Effector memory CD8-positive, alpha-beta T cell (primary cell): ENCODE data around the gene SLC24A3.

ENCODE experiments used
- ATAC-seq: fragments of 150-1000 bp; cut with Tn5 transposase; replicated peaks from 2 replicates; pipeline ENCODE4 v1.10.0; 2021; ENCODE audit warnings: mild to moderate bottlenecking, moderate library complexity
- DNase-seq, 3 experiments: peaks; one replicate each; pipeline ENCODE4 v3.0.0; 2021
- H3K27ac Mint-ChIP-seq, 2 donors: one replicate each; pipeline ENCODE4 v1.8.0; 2022; ENCODE audit warnings: mild to moderate bottlenecking in 2 of 2, mixed read lengths in 2 of 2, moderate library complexity in 2 of 2
- H3K27me3 Mint-ChIP-seq, 2 donors: one replicate each; pipeline ENCODE4 v1.8.0; 2022; ENCODE audit warnings: mixed read lengths in 2 of 2
- H3K36me3 Mint-ChIP-seq: one replicate; pipeline ENCODE4 v1.8.0; 2022; ENCODE audit warnings: mild to moderate bottlenecking, moderate library complexity, mixed read lengths; ENCODE audit not compliant: insufficient read depth
- H3K4me1 Mint-ChIP-seq, 2 donors: one replicate each; pipeline ENCODE4 v1.8.0; 2022; ENCODE audit warnings: low read depth in 2 of 2, mixed read lengths in 2 of 2
- H3K4me3 Mint-ChIP-seq, 2 donors: one replicate each; pipeline ENCODE4 v1.8.0; 2022; ENCODE audit warnings: mild to moderate bottlenecking in 2 of 2, mixed read lengths in 2 of 2, moderate library complexity in 2 of 2
- H3K9me3 Mint-ChIP-seq, 2 donors: one replicate each; pipeline ENCODE4 v1.8.0; 2022; ENCODE audit warnings: mixed read lengths in 2 of 2

Gene SLC24A3

DNA sequence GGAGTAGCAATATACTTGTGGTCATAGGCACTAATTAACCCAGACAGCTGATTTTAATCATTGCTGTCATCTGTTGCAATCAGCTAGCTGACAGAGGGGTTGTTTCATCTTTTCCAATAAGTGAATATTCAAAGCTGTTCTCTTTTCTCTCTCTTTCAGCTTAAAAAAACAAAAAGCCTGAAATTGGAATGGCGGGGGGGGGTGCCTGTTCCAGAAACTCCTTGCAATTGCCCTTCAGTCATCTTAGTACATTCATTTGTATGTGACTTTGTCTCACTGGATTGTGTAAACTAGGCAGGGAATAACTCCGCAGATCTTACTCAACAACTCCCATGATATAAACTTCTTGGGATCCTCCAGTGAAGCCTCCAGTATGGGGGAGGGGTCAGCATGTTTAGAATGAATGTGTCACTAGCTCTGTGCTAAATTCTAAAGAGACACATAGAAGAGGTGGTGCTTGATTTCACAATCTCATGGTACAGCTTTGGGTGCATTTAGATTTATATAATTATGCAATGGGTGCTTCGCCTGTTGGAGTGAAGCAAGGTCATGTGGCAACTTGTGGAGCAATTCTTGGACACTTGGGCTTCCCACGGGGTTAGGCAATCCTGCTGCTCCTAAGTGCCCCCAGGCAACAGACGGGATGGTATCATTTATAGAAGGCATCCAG is 40.1 kb downstream of the SLC24A3 start:
- DNase-seq (no peak), ATAC-seq (no peak)
- H3K36me3 Mint-ChIP-seq = peaks cover 3% of the 10 kb centered on the region
- H3K9me3 Mint-ChIP-seq = no peaks in the 10 kb centered on the region
- H3K4me1 Mint-ChIP-seq = peaks cover 0 to 1% of the 10 kb centered on the region in 2 donors
- H3K27ac Mint-ChIP-seq = no peak overlapping the region
- H3K4me3 Mint-ChIP-seq = no peak overlapping the region
- H3K27me3 Mint-ChIP-seq = peaks cover 0 to 12% of the 10 kb centered on the region in 2 donors

GRCh38 chr20:19253316-19253715 is 40.9 kb downstream of the SLC24A3 start:
- no peak for DNase-seq
- peaks cover 0 to 1% of the 10 kb centered on the region in 2 donors for H3K4me1 Mint-ChIP-seq
- H3K36me3 Mint-ChIP-seq = peaks cover 3% of the 10 kb centered on the region
- peaks cover 0 to 12% of the 10 kb centered on the region in 2 donors for H3K27me3 Mint-ChIP-seq
- ATAC-seq = no peak
- H3K4me3 Mint-ChIP-seq = no peak overlapping the region
- H3K9me3 Mint-ChIP-seq = no peaks in the 10 kb centered on the region
- no peak overlapping the region for H3K27ac Mint-ChIP-seq

DNA sequence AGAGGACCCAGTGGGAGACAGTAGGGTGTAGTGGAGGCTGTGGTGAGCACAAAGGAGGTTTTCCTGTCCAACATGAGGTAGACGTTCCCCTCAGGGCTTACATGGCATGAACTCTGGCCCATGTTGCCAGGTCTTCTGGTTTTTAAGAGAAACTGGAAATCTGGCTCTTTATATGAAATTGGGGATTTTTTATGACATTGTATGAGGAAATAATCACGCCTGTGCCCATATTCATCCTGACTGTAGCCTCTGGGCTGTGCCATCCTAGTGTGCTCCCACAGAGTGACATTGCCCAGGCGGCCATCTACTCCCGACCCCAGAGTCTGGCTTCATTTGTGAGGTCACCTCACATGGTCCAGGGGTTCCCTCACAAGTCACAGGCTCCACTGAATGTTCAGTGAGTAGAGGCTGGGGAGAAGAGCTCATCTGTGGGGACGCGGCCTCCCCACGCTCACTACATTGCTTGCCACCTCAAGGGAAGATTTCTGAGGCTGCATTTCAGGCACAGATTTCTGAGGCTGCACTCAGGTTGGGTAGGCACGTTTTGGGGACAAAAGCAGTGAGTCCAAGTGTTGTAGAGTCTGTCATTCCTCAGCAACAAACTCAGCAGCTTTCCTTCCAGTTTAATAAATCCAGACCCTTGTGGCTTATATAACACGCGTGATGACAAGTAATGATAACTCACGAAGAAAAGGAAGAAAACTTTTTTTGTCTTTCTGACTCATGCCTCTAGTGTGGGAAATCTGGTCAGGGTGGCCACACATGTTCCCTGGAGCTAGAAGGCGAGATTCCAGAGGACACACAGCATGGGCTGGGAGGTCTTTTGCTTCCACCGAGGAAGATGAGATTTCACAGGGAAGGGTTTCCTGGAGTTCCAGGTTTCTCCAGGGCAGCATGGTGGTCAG is 41.7 kb downstream of the SLC24A3 start:
- DNase-seq (no peak), ATAC-seq (no peak)
- peaks cover 0 to 1% of the 10 kb centered on the region in 2 donors for H3K4me1 Mint-ChIP-seq
- H3K36me3 Mint-ChIP-seq = peaks cover 3% of the 10 kb centered on the region
- no peaks in the 10 kb centered on the region for H3K9me3 Mint-ChIP-seq
- peaks cover 0 to 12% of the 10 kb centered on the region in 2 donors for H3K27me3 Mint-ChIP-seq
- H3K27ac Mint-ChIP-seq = no peak overlapping the region
- no peak overlapping the region for H3K4me3 Mint-ChIP-seq

DNA sequence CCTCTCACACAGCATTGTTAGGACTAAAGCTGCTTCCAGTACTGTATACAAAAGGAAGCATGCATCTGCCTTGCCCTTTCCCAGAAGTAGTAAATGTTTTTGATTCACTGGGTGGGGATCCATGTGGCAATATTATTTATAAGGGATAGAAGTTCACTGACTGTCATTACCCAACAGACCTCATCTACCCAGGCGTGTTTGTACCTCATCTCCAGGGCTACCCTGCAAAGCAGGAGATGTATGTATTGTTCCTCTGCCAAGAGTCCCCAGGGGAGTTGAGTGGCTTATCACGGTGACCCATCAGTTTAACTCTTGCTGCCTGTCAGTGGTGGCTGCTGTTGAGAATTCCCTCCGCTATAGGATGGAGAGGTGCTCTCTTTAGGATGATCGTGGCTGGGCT is 42.5 kb downstream of the SLC24A3 start:
- no peak overlapping the region for H3K27ac Mint-ChIP-seq
- no peaks in the 10 kb centered on the region for H3K9me3 Mint-ChIP-seq
- ATAC-seq = no peak
- H3K4me3 Mint-ChIP-seq = no peak overlapping the region
- peaks cover 0 to 1% of the 10 kb centered on the region in 2 donors for H3K4me1 Mint-ChIP-seq
- DNase-seq = no peak
- peaks cover 3% of the 10 kb centered on the region for H3K36me3 Mint-ChIP-seq
- H3K27me3 Mint-ChIP-seq = peaks cover 0 to 12% of the 10 kb centered on the region in 2 donors

DNA sequence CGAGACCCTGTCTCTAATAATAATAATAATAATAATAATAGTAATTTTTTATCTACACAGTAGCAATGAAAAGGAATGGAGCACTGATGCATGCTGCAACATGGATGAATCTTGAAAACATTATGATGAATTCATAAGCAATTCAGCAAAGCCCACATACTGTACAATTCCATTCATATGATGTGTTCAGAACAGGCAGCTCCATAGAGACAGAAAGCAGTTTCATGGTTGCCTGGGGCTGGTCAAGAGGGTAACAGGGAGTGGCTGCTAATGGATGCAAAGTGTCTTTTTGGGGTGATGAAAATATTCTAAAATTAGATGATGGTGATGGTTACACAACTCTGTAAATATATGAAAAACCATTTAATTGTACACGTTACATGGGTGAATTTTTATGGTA is 43.6 kb downstream of the SLC24A3 start:
- H3K4me1 Mint-ChIP-seq = peaks cover 0 to 1% of the 10 kb centered on the region in 2 donors
- H3K27me3 Mint-ChIP-seq = peaks cover 0 to 12% of the 10 kb centered on the region in 2 donors
- H3K36me3 Mint-ChIP-seq = peaks cover 3% of the 10 kb centered on the region
- ATAC-seq = no peak
- DNase-seq = no peak
- H3K4me3 Mint-ChIP-seq = no peak overlapping the region
- H3K9me3 Mint-ChIP-seq = no peaks in the 10 kb centered on the region
- no peak overlapping the region for H3K27ac Mint-ChIP-seq

GRCh38 chr20:19256906-19257595 is 44.6 kb downstream of the SLC24A3 start:
- no peak overlapping the region for H3K4me3 Mint-ChIP-seq
- no peaks in the 10 kb centered on the region for H3K9me3 Mint-ChIP-seq
- no peak overlapping the region for H3K27ac Mint-ChIP-seq
- H3K4me1 Mint-ChIP-seq = peaks cover 0 to 1% of the 10 kb centered on the region in 2 donors
- DNase-seq (no peak), ATAC-seq (no peak)
- peaks cover 3% of the 10 kb centered on the region for H3K36me3 Mint-ChIP-seq
- peaks cover 0 to 12% of the 10 kb centered on the region in 2 donors for H3K27me3 Mint-ChIP-seq

DNA sequence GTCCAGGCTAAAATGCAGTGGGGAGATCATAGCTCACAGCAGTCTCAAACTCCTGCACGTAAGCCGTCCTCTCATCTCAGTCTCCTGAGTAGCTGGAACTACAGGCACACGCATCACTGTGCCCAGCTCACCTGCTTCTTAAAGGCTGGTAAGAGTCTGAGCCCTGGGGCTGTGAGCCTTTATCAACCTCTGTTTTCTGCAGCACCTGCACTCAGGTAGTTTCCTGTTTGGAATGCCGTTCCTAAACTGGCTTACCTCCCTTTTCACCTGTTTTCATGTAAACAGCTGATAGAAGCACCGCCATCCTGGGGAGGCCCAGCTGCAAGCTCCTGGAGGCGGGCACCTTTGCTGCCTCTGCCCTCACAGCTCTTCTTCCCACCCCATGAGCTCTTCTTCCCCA is 45.4 kb downstream of the SLC24A3 start:
- H3K36me3 Mint-ChIP-seq = peaks cover 1% of the 10 kb centered on the region
- H3K27me3 Mint-ChIP-seq = peaks cover 0 to 12% of the 10 kb centered on the region in 2 donors
- ATAC-seq (no peak), DNase-seq (no peak)
- no peak overlapping the region for H3K4me3 Mint-ChIP-seq
- no peak overlapping the region for H3K27ac Mint-ChIP-seq
- H3K4me1 Mint-ChIP-seq = peaks cover 0 to 1% of the 10 kb centered on the region in 2 donors
- no peaks in the 10 kb centered on the region for H3K9me3 Mint-ChIP-seq

DNA sequence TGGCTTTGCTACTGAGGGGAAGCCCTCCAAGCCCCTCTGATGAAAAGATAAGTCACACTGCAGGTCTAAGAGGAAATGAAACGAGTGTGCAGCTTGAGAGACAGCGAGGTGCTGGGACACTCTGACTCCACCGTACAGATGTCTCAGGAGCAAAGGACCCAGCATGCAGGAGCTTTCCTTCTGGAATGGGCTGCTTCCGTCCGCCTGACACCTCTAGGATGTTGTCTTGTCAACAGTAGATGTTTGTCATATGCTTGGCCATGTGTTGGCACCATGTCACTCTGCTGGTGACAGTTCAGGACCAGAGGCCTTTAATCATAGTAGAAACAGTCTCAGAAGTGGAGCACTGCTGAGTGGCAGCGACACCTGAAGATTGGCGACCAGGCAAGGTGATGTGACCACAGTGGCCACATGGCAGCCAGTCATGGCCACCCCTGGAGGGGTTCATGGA is 46.7 kb downstream of the SLC24A3 start:
- H3K27ac Mint-ChIP-seq = no peak overlapping the region
- DNase-seq (no peak), ATAC-seq (no peak)
- H3K4me1 Mint-ChIP-seq = peaks cover 0 to 1% of the 10 kb centered on the region in 2 donors
- peaks cover 0 to under 1% of the 10 kb centered on the region in 2 donors for H3K27me3 Mint-ChIP-seq
- no peaks in the 10 kb centered on the region for H3K36me3 Mint-ChIP-seq
- no peaks in the 10 kb centered on the region for H3K9me3 Mint-ChIP-seq
- H3K4me3 Mint-ChIP-seq = no peak overlapping the region

- Mint-ChIP-seq H3K4me3 (peak overlapping the region in 1 of 2 donors; percentile 14), H3K27ac (peak overlapping the region in 1 of 2 donors; percentile 62)
Observed at GRCh38 chr20:19260412-19261090, 48.1 kb downstream of the SLC24A3 start.

GRCh38 chr20:19264191-19264590 is 51.7 kb downstream of the SLC24A3 start:
- Mint-ChIP-seq H3K27ac (no peak overlapping the region), H3K36me3 (no peaks in the 10 kb centered on the region), H3K27me3 (no peaks in the 10 kb centered on the region), H3K4me1 (no peaks in the 10 kb centered on the region), H3K9me3 (no peaks in the 10 kb centered on the region), H3K4me3 (no peak overlapping the region)
- DNase-seq (no peak), ATAC-seq (no peak)

More at GRCh38 chr20:19260412-19261090, 48.1 kb downstream of the SLC24A3 start:
- no peak for DNase-seq
- Mint-ChIP-seq H3K4me1 (no peaks in the 10 kb centered on the region), H3K36me3 (no peaks in the 10 kb centered on the region), H3K9me3 (no peaks in the 10 kb centered on the region), H3K27me3 (no peaks in the 10 kb centered on the region)
- no peak for ATAC-seq

DNA sequence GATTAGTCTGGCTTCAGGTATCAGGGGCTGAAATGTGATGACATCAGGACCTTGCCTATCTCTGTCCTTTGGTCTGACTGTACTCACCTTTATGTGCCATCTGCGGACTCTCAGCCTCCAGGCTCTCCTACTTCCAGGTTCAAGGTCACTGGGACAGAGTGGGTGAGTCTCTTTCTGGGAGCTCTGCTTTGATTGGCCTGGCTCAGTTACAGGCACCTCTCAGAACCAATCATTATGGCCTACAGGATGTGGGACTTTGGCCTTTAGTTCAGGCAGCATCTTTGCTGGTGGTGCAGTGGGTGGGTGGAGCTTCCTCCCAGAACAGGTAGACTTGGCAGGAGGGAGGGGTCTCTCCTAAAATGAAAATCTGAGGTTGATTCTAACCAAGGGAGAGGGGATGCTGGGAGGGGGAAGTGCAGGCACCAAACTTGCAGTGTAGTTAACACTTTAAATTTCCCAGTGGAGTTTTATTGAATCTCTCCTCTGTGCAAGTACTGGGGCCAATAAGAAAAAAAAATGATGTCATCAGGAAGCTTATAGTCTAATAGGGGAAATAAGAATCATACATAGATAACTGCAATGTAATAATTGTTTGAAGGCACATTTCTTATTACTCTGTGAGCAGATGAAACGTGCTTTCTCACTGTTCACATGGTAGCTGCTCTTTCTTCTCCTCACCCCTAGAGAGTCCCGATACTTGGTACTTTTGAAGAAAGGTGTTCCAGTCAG is 53.4 kb downstream of the SLC24A3 start:
- Mint-ChIP-seq H3K4me1 (no peaks in the 10 kb centered on the region), H3K36me3 (peaks cover 2% of the 10 kb centered on the region), H3K27me3 (peaks cover 7 to 9% of the 10 kb centered on the region in 2 donors), H3K9me3 (peaks cover 0 to 8% of the 10 kb centered on the region in 2 donors), H3K27ac (no peak overlapping the region), H3K4me3 (no peak overlapping the region)
- ATAC-seq (no peak), DNase-seq (no peak)

- Mint-ChIP-seq H3K27me3 (peaks cover 7 to 9% of the 10 kb centered on the region in 2 donors), H3K4me3 (no peak overlapping the region), H3K36me3 (peaks cover 2% of the 10 kb centered on the region), H3K27ac (no peak overlapping the region), H3K4me1 (no peaks in the 10 kb centered on the region), H3K9me3 (peaks cover 0 to 8% of the 10 kb centered on the region in 2 donors)
- ATAC-seq = no peak
- no peak for DNase-seq
Observed at GRCh38 chr20:19268426-19268825, 56.0 kb downstream of the SLC24A3 start.
